Activated CD8-positive, alpha-beta memory T cell treated with anti-CD3 and anti-CD28 coated beads, Interleukin-2, amount 10 ng/mL, durations not matched to agents 7 days and 5 days (primary cell): Measurements from ENCODE around the gene OGFR. TPM values are rescaled to one million over a fixed set of nuclear protein-coding genes. Genes with fewer than 3 reads are reported as not detected.
A peak's percentile ranks its signal among the peaks of the same experiment; 100 is the strongest.

Experiments used
- ATAC-seq: fragments of 150-1000 bp; cut with Tn5 transposase; one replicate; pipeline ENCODE4 v1.10.0; 2021; ENCODE audit warnings: moderate library complexity
- CTCF ChIA-PET: fragments of 350-600 bp; sonication (Branson Sonifier 250); formaldehyde crosslinking; loops from one replicate; lab custom pipeline; 2021; ENCODE audit warnings: antibody characterized with exemption; lab: Charles Lee
- DNase-seq: peaks from one replicate; pipeline ENCODE4 v3.0.0-alpha.2; 2020
- H3K27ac Mint-ChIP-seq: one replicate; pipeline ENCODE4 v1.8.0; 2021; ENCODE audit warnings: mild to moderate bottlenecking, mixed read lengths
- H3K27me3 Mint-ChIP-seq: one replicate; pipeline ENCODE4 v1.8.0; 2021; ENCODE audit warnings: mixed read lengths
- H3K36me3 Mint-ChIP-seq: one replicate; pipeline ENCODE4 v1.8.0; 2021; ENCODE audit warnings: mild to moderate bottlenecking, mixed read lengths
- H3K4me1 Mint-ChIP-seq: one replicate; pipeline ENCODE4 v1.8.0; 2021; ENCODE audit warnings: mixed read lengths
- H3K4me3 Mint-ChIP-seq: one replicate; pipeline ENCODE4 v1.8.0; 2021; ENCODE audit warnings: mild to moderate bottlenecking, moderate library complexity, mixed read lengths
- H3K9me3 Mint-ChIP-seq: one replicate; pipeline ENCODE4 v1.8.0; 2022; ENCODE audit warnings: low read depth, mixed read lengths
- total RNA-seq, 2 experiments: library from RNA; stranded (reverse); gene quantifications; one replicate each; pipeline ENCODE4 v1.2.3, GENCODE V29; 2021

The OGFR gene
- total RNA-seq, 2 experiments from 2014 or later = 87.8 to 91.0 TPM

DNA sequence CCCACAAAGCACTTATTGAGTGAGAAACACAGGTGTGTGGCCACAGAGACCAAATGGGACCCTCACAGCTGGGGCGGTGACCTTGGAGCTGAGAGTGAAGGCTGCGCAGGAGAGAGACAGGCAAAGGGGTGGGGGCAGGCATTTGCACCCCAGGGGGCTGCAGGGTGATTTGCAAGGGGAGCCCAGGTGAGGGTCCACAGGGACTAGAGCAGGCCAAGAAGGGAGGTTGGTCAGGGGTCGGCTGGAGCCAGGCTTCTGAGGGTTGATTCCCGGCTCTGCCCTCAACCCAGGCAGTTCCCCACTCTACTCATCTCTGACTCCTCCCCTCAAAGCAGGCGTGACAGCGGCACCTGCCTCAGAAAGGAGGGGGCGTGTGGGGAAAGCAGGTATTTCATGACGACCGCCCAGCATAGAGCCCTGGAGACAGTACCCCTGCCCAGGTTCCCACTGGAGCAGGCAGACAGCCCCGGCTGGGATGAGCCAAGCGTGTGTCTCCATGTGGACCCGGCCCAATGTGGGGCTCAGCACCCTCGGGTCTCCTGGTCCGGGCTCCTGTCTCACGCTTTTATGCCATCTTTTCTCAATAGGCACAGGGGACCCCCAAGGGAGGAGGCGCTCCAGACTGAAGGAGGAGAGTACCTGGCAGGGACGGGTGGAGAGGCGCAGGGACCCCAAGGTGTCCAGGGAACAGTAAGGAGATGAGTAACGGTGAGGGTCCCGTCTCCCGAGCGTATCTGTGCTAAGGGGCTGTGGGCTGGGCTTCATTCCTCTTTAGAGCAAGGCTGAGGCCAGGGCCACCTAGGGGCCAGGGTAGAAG, 11.5 kb upstream of the OGFR start:
- DNase-seq = peak; percentile 53
- no peak for ATAC-seq
- peaks cover 1% of the 10 kb centered on the region for H3K36me3 Mint-ChIP-seq
- H3K27ac Mint-ChIP-seq = peak overlapping the region; percentile 84
- no peaks in the 10 kb centered on the region for H3K9me3 Mint-ChIP-seq
- CTCF ChIA-PET = interaction anchor here (0.9 to 5.8 kb wide), 24 partner anchors 10 to 383 kb away, joined by 3 to 43 read pairs (median 7); partner anchors contain the start of genes OGFR and TCFL5
- peak overlapping the region; percentile 28 for H3K4me3 Mint-ChIP-seq
- no peaks in the 10 kb centered on the region for H3K27me3 Mint-ChIP-seq
- H3K4me1 Mint-ChIP-seq = peaks cover 29% of the 10 kb centered on the region

DNA sequence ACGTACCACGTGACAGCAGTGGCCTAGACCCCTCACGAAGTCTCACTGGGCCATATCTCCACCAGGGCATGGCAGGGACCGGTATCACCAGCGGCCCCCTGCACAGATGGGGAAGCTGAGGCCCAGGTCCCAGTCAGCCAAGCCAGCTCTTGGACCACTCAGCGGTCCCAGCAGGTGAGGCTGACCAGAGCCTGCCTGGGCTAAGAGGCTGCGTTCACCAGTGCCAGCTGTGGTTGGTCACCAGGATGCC, 11.0 kb upstream of the OGFR start:
- ATAC-seq = no peak
- no peaks in the 10 kb centered on the region for H3K9me3 Mint-ChIP-seq
- no peak for DNase-seq
- peak overlapping the region; percentile 84 for H3K27ac Mint-ChIP-seq
- no peaks in the 10 kb centered on the region for H3K27me3 Mint-ChIP-seq
- H3K36me3 Mint-ChIP-seq = peaks cover 6% of the 10 kb centered on the region
- H3K4me3 Mint-ChIP-seq = peak overlapping the region; percentile 41
- H3K4me1 Mint-ChIP-seq = peaks cover 32% of the 10 kb centered on the region
- CTCF ChIA-PET = interaction anchor here (0.9 to 5.0 kb wide), 14 partner anchors 10 to 406 kb away, joined by 3 to 43 read pairs (median 4); partner anchors contain the start of genes RPS21 and TCFL5

DNA sequence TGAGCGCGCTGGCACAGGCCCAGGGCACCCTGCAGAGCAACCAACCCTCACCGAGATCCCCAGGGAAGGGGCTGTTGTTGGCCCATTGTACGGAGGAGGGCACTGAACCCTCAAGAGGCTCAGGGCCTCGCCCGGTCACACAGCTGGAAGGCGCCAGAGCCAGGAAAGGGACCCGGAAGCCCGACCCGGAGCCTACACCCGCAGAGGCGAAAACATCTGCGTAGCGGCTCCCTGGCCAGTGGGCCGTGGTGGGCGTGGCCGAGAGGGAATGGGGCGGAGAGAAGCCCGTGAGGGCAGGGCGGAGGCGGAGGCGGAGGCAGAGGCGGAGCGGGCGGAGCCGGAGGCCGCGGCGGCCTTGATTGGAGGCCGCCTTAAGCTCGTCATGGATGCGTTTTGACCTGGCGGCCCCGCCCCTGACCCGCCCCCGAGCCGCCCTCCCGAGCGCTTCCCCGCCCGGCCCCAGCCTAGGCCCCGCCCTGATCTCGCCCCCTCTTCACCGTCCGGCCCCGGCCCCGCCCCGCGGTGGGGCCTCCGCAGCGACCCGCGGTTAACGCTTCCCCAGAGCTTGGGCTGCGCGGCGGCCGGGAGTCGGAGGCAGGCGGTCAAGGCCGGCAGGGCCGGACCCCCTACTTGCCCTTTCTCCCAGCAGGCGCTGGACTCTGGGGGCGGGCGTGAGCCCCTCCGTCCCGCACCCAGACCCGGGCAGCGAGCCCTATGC, 10.5 kb upstream of the OGFR start:
- DNase-seq (peak; percentile 98), ATAC-seq (peak; percentile 82)
- CTCF ChIA-PET = interaction anchor here (0.6 to 5.0 kb wide), 18 partner anchors 9 to 407 kb away, joined by 3 to 43 read pairs (median 4); partner anchors contain the start of genes OGFR, RPS21 and TCFL5
- Mint-ChIP-seq H3K4me3 (peak overlapping the region; percentile 77), H3K4me1 (peaks cover 32% of the 10 kb centered on the region), H3K27me3 (no peaks in the 10 kb centered on the region), H3K36me3 (peaks cover 8% of the 10 kb centered on the region), H3K9me3 (no peaks in the 10 kb centered on the region), H3K27ac (peak overlapping the region; percentile 90)

DNA sequence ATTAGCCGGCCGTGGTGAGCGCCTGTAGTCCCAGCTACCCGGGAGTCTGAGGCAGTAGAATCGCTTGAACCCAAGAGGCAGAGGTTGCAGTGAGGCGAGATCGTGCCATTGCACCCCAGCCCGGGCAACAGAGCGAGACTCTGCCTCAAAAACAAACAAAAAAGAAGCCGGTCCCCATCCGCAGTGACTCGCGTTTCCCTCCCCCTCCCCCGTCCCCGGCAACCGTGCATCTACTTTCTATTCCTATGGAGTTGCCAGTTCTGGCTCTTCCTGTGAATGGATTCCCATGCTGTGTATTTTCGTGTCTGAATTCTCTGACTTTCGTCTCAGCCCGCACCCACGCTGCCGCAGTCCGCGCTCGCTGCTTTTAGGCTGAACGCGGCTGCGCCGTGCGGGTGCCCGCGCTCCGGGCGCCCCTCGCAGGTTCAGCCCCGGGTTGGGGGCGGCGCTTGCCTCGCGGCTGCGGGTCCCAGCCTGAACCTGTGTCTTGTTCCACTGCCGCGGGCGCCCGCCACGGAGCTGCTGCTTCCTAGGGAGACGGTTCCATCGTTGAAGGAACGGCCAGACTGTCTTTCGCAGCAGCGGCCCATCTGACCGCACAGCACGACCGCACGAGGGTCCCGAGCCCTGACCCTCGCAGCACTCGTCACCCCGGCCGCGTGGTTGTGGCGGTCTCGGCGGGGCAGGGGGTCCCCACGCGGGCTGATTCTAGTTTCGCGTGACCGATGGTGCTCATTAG, 9.4 kb upstream of the OGFR start:
- ATAC-seq (peak; percentile 11), DNase-seq (peak; percentile 80)
- no peaks in the 10 kb centered on the region for H3K9me3 Mint-ChIP-seq
- peaks cover 18% of the 10 kb centered on the region for H3K36me3 Mint-ChIP-seq
- H3K27ac Mint-ChIP-seq = peak overlapping the region; percentile 90
- H3K4me3 Mint-ChIP-seq = peak overlapping the region; percentile 77
- CTCF ChIA-PET = interaction anchor here (1.3 to 5.0 kb wide), 8 partner anchors 8 to 295 kb away, joined by 4 to 43 read pairs (median 6); partner anchors contain the start of gene OGFR
- no peaks in the 10 kb centered on the region for H3K27me3 Mint-ChIP-seq
- peaks cover 32% of the 10 kb centered on the region for H3K4me1 Mint-ChIP-seq

DNA sequence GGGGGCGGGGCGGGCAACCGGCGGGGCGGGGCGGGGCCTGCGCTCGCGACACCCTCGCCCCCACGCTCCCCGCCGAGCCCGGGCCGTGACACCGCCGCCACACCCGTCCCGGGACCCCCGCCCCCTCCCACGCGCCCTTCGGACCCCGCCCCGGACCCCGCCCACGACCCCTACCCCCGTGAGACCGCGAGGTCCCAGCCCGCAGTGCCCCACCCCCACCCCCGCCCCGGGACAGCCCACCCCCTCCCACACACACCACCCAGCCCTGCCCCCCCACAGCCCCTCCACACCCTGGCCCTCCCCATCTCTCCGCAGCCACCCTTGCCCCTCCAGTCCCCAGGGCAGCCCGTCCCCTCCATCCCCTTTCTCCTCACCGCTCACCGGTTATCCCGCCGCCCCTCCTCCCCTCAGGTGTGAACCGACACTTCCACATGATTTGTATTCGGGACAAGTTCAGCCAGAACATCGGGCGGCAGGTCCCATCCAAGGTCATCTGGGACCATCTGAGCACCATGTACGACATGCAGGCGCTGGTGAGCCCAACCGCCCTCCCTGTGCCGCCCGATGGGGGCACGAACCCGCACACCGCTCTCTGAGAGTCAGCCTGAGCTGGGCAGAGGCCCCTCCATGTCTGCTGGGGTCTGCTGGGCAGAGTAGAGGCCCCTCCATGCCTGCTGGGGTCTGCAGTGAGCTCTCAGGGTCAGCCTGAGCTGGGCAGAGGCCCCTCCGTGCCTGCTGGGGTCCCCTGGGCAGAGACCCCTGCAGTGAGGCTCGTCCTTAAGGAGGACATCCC, 7.7 kb upstream of the OGFR start:
- Mint-ChIP-seq H3K4me3 (peak overlapping the region; percentile 70), H3K36me3 (peaks cover 24% of the 10 kb centered on the region), H3K27me3 (no peaks in the 10 kb centered on the region), H3K27ac (peak overlapping the region; percentile 63), H3K4me1 (peaks cover 26% of the 10 kb centered on the region), H3K9me3 (no peaks in the 10 kb centered on the region)
- DNase-seq (no peak), ATAC-seq (no peak)
- CTCF ChIA-PET = interaction anchor here (0.7 to 5.0 kb wide), 7 partner anchors 11 to 387 kb away, joined by 3 to 43 read pairs (median 4); partner anchors contain the start of gene COL9A3

DNA sequence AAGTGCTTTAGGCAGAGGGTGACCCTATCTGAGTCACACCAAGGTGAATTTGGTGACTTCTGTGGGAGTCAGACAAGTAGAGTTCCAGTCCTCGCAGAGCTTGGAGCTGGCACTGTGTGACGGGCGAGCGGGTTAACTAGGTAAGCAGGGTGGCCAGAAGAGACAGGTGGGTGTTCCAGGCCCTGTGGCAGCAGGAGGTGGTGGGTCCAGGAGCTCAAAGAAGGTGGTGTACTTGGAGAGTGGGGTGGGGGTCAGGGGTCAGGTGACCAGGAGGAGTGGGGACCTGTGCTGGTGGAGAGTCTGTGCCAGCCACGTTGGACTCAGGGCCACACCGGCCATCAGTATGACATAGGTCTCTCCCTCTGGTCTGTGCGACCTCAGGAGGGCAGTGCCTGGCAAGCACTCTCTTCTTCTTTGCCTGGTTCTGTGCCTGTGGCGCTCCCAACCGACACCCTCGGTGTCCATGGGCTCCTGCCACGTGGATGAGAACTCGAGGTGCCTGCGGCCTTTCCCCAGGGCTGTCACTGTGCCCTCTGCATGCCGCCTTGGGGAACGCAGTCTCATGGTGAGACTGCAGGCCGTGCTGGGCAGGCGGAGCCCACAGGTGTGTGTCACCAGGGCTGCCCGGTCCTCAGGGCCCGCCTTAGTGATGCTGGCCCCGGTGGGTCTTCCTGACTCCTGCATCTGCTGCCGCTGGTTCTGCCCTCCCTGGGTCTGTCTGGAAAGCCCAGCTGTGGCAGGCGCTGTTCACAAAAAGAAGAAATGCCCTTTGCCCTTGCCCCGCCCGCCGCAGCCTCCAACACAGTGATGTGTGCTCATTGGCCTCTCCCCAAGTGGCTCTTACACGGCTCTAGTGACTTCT, 6.7 kb upstream of the OGFR start:
- DNase-seq (no peak), ATAC-seq (no peak)
- peaks cover 24% of the 10 kb centered on the region for H3K36me3 Mint-ChIP-seq
- peak overlapping the region; percentile 7 for H3K27ac Mint-ChIP-seq
- peak overlapping the region; percentile 70 for H3K4me3 Mint-ChIP-seq
- peaks cover 23% of the 10 kb centered on the region for H3K4me1 Mint-ChIP-seq
- H3K27me3 Mint-ChIP-seq = no peaks in the 10 kb centered on the region
- CTCF ChIA-PET = interaction anchor here (4.9 to 5.0 kb wide), 2 partner anchors 10 to 298 kb away, joined by 22 to 43 read pairs; no protein-coding TSS in a partner anchor
- no peaks in the 10 kb centered on the region for H3K9me3 Mint-ChIP-seq

DNA sequence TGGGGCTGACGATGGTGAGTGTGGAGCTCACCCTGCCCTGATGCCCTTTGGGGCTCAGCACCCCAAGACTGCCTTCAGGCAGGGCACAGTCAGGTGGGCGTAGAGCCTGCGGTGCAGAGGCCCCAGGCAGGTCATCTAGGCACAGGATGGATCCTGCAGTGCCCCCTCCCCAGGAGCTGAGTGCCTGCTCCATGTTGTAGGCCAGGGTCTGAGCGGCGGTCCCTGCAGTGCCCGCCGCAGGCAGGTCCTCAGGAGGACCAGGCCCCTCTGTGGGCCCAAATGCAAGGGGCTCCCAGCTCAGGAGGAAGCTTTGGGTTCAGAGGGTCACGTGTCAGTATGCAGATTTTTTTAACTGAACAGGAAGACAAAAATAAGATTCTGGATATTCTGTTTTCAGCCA, 5.6 kb upstream of the OGFR start:
- Mint-ChIP-seq H3K9me3 (no peaks in the 10 kb centered on the region), H3K4me3 (no peak overlapping the region), H3K36me3 (peaks cover 24% of the 10 kb centered on the region), H3K4me1 (peaks cover 18% of the 10 kb centered on the region), H3K27ac (no peak overlapping the region), H3K27me3 (no peaks in the 10 kb centered on the region)
- no peak for DNase-seq
- no peak for ATAC-seq
- CTCF ChIA-PET = no interaction called here

DNA sequence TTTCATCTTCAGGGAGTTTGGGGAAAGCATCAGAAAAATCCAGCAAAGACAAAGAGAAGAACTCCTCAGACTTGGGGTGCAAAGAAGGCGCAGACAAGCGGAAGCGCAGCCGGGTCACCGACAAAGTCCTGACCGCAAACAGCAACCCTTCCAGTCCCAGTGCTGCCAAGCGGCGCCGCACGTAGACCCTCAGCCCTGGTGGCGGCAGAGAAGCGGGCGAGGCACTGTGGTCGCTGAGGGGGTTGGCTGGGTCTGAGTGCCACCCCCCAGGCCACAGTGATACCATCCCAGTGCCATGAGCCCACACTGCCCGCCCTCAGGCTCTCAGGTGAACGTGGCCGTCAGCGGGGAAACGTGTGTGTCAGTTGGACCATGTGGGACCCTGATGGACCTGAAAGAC, 5.2 kb upstream of the OGFR start:
- CTCF ChIA-PET = interaction anchor here (1.3 kb wide), 1 partner anchor 9 kb away, joined by 3 read pairs; no protein-coding TSS in a partner anchor
- DNase-seq = no peak
- H3K4me3 Mint-ChIP-seq = no peak overlapping the region
- ATAC-seq = no peak
- H3K9me3 Mint-ChIP-seq = no peaks in the 10 kb centered on the region
- no peaks in the 10 kb centered on the region for H3K27me3 Mint-ChIP-seq
- H3K27ac Mint-ChIP-seq = no peak overlapping the region
- H3K36me3 Mint-ChIP-seq = peaks cover 24% of the 10 kb centered on the region
- H3K4me1 Mint-ChIP-seq = peaks cover 21% of the 10 kb centered on the region

DNA sequence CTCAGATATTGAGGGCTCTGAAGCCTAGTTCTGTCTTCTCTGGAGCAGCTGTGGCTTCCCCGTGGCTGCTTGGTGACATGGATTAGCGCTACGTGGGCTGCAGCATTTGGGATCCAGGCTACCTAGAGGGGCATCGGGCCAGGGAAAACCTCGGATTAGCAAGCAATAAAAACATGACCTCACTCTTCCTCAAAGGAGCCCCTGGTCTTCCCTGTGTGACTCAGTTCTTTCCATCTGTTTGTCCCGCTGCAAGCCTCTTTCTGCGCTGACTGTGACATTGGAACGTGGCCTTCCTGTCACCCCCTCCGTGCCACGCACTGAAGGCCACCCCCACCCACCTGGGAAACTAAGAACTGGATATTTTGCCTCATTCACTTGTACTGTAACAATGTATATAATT, 4.8 kb upstream of the OGFR start:
- CTCF ChIA-PET = interaction anchor here (1.3 kb wide), 1 partner anchor 8 kb away, joined by 3 read pairs; no protein-coding TSS in a partner anchor
- Mint-ChIP-seq H3K4me3 (no peak overlapping the region), H3K27ac (no peak overlapping the region), H3K36me3 (peaks cover 26% of the 10 kb centered on the region), H3K27me3 (no peaks in the 10 kb centered on the region), H3K9me3 (no peaks in the 10 kb centered on the region), H3K4me1 (peaks cover 18% of the 10 kb centered on the region)
- no peak for ATAC-seq
- no peak for DNase-seq

DNA sequence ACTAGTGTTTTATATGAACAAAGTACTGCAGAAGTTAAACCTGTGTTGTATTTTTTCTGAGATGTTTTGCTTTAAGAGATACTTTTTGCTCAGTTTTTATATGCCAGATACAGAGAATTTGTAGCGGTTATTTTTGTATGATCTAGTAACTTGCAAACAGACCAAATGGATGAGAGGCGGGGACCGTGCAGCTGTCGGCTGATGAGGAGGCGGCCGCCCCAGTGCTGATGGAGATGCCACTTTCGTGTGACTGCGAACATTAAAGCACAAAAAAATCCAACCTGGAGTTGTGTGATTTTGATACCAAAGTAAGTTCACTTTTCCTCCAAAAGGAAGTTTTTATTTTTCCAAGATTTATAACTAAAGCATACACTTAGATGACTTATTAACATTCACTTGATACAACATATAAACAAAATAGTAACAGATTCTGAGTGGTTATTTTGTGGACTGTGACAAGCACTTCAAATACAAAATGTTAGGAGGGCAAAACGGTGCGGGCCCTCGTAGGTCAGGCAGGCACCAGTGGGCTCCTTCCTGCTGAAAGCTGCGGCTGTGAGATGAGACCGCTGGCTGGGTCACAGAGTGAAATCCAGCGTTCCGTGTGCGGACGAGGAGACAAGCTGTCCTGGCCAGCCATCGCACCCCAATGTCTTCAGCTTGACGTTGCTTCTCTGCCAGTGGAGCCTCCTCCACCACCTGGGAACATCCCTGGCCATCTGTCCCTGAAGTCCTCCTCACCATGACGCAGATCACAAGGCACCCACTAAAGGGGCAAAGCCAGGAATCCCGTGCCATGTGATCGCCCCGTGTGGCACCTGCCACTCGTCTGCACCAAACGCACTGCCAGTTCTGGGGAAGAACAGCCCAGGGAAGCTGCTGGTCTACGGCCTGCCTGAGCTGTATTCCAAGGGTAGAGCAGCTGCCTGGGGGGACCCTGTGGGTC, 4.0 kb upstream of the OGFR start:
- H3K4me1 Mint-ChIP-seq = peaks cover 18% of the 10 kb centered on the region
- H3K27ac Mint-ChIP-seq = no peak overlapping the region
- no peaks in the 10 kb centered on the region for H3K27me3 Mint-ChIP-seq
- no peaks in the 10 kb centered on the region for H3K9me3 Mint-ChIP-seq
- peaks cover 26% of the 10 kb centered on the region for H3K36me3 Mint-ChIP-seq
- H3K4me3 Mint-ChIP-seq = no peak overlapping the region
- ATAC-seq (no peak), DNase-seq (no peak)
- CTCF ChIA-PET = interaction anchor here (1.3 kb wide), 1 partner anchor 7 kb away, joined by 3 read pairs; no protein-coding TSS in a partner anchor
